GM12874 (cell line): ENCODE results near the gene CD3E.

Experiments
- CTCF ChIP-seq: IDR thresholded peaks from 2 replicates; pipeline ENCODE4 v1.5.1; 2011; ENCODE audit warnings: low read depth, mild to moderate bottlenecking, control low read depth, low read length, moderate library complexity; ENCODE audit not compliant: insufficient read depth

CD3E gene

GRCh38 chr11:118304227-118304567 lies 333 bp upstream of the CD3E start:
- no peak for TF ChIP-seq CTCF

- TF ChIP-seq CTCF, result no peak
Measured at GRCh38 chr11:118305726-118306125, 1.2 kb downstream of the CD3E start.

- TF ChIP-seq CTCF, result no peak
Measured at GRCh38 chr11:118306556-118306955, 2.0 kb downstream of the CD3E start.

- TF ChIP-seq CTCF, result no peak
Measured at GRCh38 chr11:118310271-118310670, 5.7 kb downstream of the CD3E start.

DNA sequence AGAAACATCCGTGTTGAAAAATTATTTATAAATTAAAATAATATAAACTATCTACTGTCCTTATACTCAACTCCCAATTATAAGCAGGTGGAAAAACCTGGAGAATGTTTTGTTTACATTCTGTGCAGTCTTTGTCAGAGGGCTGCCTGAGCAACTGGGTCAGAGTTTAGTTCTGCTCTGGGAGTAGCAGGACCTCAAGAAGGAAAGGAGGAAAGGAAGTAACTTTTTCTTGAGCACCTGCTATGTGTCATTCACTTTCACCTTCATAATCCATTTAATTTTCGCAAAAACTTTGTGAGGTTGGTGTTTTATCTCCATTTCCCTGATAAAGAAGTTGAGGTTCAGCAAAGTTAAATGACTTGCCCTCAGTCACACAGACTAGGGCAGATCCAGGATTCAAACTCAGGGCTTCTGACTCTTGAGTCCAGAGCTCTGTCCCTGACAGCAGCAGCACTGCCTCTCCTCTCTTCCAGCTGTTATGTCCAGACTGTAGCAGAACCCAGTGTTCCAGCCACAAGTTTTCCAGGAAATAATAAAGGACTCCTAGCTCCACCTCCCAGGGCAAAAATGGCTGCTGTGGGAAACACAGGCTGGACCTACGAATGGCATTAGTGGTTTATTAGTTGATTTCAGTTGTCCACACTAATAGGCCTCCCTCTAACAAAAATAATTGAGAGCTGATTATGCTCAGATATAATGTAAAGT lies 6.4 kb downstream of the CD3E start:
- no peak for TF ChIP-seq CTCF

DNA sequence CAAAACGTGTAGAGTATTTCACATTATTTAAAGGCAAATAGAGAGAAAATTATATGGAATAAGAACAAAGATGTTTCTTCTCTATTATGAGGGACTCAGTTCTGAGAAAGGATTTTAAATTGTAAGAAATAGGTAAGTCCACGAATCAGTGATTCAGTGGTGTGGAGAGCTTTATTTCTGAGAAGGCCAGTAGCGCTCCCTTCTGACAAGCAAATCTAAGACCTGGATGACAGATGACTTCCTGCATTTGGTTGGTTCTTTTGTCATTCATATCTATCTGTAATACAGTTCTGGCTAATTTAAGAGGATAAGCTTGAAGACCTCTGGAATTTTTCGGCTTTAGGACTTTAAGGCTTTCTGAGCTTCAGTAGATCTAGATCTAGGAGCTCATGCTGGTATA lies 7.0 kb downstream of the CD3E start:
- TF ChIP-seq CTCF, result no peak

DNA sequence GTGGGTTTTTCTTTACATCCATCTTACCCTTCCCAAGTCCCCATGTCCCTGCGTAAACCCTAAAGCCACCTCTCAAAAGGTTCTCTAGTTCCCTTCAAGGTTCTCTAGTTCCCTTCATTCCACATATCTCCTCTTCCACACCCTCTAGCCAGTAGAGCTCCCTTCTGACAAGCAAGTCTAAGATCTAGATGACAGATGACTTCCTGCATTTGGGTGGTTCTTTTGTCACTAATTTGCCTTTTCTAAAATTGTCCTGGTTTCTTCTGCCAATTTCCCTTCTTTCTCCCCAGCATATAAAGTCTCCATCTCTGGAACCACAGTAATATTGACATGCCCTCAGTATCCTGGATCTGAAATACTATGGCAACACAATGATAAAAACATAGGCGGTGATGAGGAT lies 7.8 kb downstream of the CD3E start:
- no peak for TF ChIP-seq CTCF
